H1 (cell line): ENCODE results near the gene MPV17L2. TPM values are rescaled to one million over a fixed set of nuclear protein-coding genes. Genes with fewer than 3 reads are reported as not detected.

ENCODE experiments used
- CTCF ChIA-PET: fragments of 300-600 bp; sonication (Branson Sonifier 250); formaldehyde crosslinking; loops from one replicate; lab custom pipeline; 2021; ENCODE audit not compliant: partially characterized antibody; lab: Charles Lee
- POLR2A ChIA-PET: fragments of 300-600 bp; sonication (Branson Sonifier 250); formaldehyde crosslinking; loops from one replicate; lab custom pipeline; 2021; ENCODE audit warnings: inconsistent platforms; ENCODE audit not compliant: partially characterized antibody; lab: Charles Lee
- DNase-seq, 2 experiments: peaks; one replicate each; pipeline versions ENCODE4 v3.0.0 to v3.0.0-alpha.2; 2010 to 2022; ENCODE audit warnings: low spot score in 2 of 2, low read depth in 1 of 2, mixed read lengths in 1 of 2
- FAIRE-seq: peaks from 2 replicates; lab custom pipeline; 2011; peaks lifted over from hg19 to GRCh38; lab: Jason Lieb, UNC
- H2AFZ ChIP-seq: 2 replicates; pipeline ENCODE4 v1.8.1; 2012; ENCODE audit warnings: low read length, inconsistent platforms
- H2AK5ac ChIP-seq: 2 replicates; pipeline ENCODE4 v1.6.1; 2013; ENCODE audit warnings: low read depth, low read length
- H2BK120ac ChIP-seq: replicated peaks from 2 replicates; pipeline ENCODE3; 2013; ENCODE audit warnings: low read depth, low read length, inconsistent platforms
- H2BK12ac ChIP-seq: 2 replicates; pipeline ENCODE4 v1.6.1; 2013; ENCODE audit warnings: low read depth, low read length
- H2BK15ac ChIP-seq: 2 replicates; pipeline ENCODE4 v1.6.1; 2013; ENCODE audit warnings: low read length
- H2BK20ac ChIP-seq: 2 replicates; pipeline ENCODE4 v1.6.1; 2013; ENCODE audit warnings: low read length
- H2BK5ac ChIP-seq: 2 replicates; pipeline ENCODE4 v1.6.1; 2013; ENCODE audit warnings: low read depth, low read length
- H3K14ac ChIP-seq: 2 replicates; pipeline ENCODE4 v1.6.1; 2013; ENCODE audit warnings: inconsistent platforms; ENCODE audit not compliant: insufficient read length
- H3K18ac ChIP-seq: 2 replicates; pipeline ENCODE4 v1.6.1; 2013; ENCODE audit warnings: low read length; ENCODE audit errors: extremely low read depth
- H3K23ac ChIP-seq: 2 replicates; pipeline ENCODE4 v1.6.1; 2013; ENCODE audit warnings: inconsistent platforms; ENCODE audit not compliant: insufficient read length
- H3K23me2 ChIP-seq: 2 replicates; pipeline ENCODE4 v1.6.1; 2013; ENCODE audit warnings: low read depth, low read length
- H3K27ac ChIP-seq: 2 replicates; pipeline ENCODE4 v1.6.1; 2011; ENCODE audit warnings: low read depth, low read length, inconsistent platforms
- H3K27me3 ChIP-seq, 4 experiments: replicated peaks in 1 of 4; 1 replicate in 1 of 4; 2 replicates in 3 of 4; pipeline versions ENCODE4 v1.6.1 to v1.8.1; 2011 to 2013; ENCODE audit warnings: low read length in 3 of 4, mild to moderate bottlenecking in 3 of 4, inconsistent platforms in 2 of 4, mixed read lengths in 2 of 4, moderate library complexity in 1 of 4; ENCODE audit not compliant: control insufficient read depth in 3 of 4, insufficient read depth in 3 of 4; ENCODE audit errors: extremely low read depth in 1 of 4
- H3K36me3 ChIP-seq, 4 experiments: 2 replicates each; pipeline versions ENCODE4 v1.6.1 to v1.8.1; 2011 to 2013; ENCODE audit warnings: mild to moderate bottlenecking in 4 of 4, low read length in 3 of 4, moderate library complexity in 2 of 4, control low read depth in 1 of 4, inconsistent platforms in 1 of 4; ENCODE audit not compliant: insufficient read depth in 4 of 4, control insufficient read depth in 2 of 4
- H3K4ac ChIP-seq: replicated peaks from 2 replicates; pipeline ENCODE3; 2013; ENCODE audit warnings: low read length, low read depth, mixed read lengths, inconsistent platforms; ENCODE audit not compliant: insufficient read length
- H3K4me1 ChIP-seq, 4 experiments: replicated peaks in 1 of 4; 1 replicate in 1 of 4; 2 replicates in 3 of 4; pipeline versions ENCODE4 v1.6.1 to v1.8.1; 2011 to 2013; ENCODE audit warnings: low read length in 3 of 4, inconsistent platforms in 2 of 4, mixed read lengths in 1 of 4; ENCODE audit not compliant: insufficient read depth in 4 of 4, control insufficient read depth in 3 of 4
- H3K4me2 ChIP-seq, 2 experiments: 2 replicates each; pipeline versions ENCODE4 v1.6.1 to v1.8.1; 2011 to 2013; ENCODE audit warnings: low read depth in 2 of 2, low read length in 2 of 2, control low read depth in 1 of 2, inconsistent platforms in 1 of 2, mild to moderate bottlenecking in 1 of 2; ENCODE audit not compliant: insufficient read depth in 1 of 2
- H3K4me3 ChIP-seq, 4 experiments: fragments of 200-600, 300-600 bp in 1 of 4; sonication (generic), shearing (Covaris generic), sonication (Bioruptor Twin) in 1 of 4; 2 replicates each; pipeline versions ENCODE4 v1.5.1 to v1.8.1; 2011 to 2016; ENCODE audit warnings: low read length in 4 of 4, low read depth in 3 of 4, control low read depth in 2 of 4, inconsistent platforms in 2 of 4, mild to moderate bottlenecking in 2 of 4, mixed read lengths in 1 of 4, moderate library complexity in 1 of 4; ENCODE audit not compliant: insufficient read depth in 2 of 4; ENCODE audit errors: extremely low read depth in 1 of 4
- H3K56ac ChIP-seq: replicated peaks from 2 replicates; pipeline ENCODE3; 2013; ENCODE audit warnings: low read depth, mild to moderate bottlenecking, mixed read lengths, low read length, inconsistent platforms; ENCODE audit not compliant: insufficient read length
- H3K79me1 ChIP-seq: 2 replicates; pipeline ENCODE4 v1.6.1; 2013; ENCODE audit warnings: low read depth, low read length, control low read depth
- H3K79me2 ChIP-seq, 2 experiments: 2 replicates each; pipeline versions ENCODE4 v1.6.1 to v1.8.1; 2012 to 2013; ENCODE audit warnings: low read length in 2 of 2, mild to moderate bottlenecking in 2 of 2, inconsistent platforms in 1 of 2; ENCODE audit not compliant: insufficient read depth in 2 of 2, control insufficient read depth in 1 of 2
- H3K9ac ChIP-seq, 4 experiments: replicated peaks in 1 of 4; 1 replicate in 1 of 4; 2 replicates in 3 of 4; pipeline versions ENCODE4 v1.6.1 to v1.8.1; 2011 to 2013; ENCODE audit warnings: low read depth in 3 of 4, low read length in 3 of 4, control low read depth in 2 of 4, mild to moderate bottlenecking in 2 of 4, moderate library complexity in 2 of 4, inconsistent platforms in 1 of 4; ENCODE audit errors: extremely low read depth in 1 of 4
- H3K9me3 ChIP-seq, 2 experiments: 2 replicates each; pipeline versions ENCODE4 v1.6.1 to v1.8.1; 2012 to 2013; ENCODE audit warnings: mild to moderate bottlenecking in 2 of 2, moderate library complexity in 2 of 2, control low read depth in 1 of 2, inconsistent platforms in 1 of 2, low read depth in 1 of 2, low read length in 1 of 2, mixed read lengths in 1 of 2; ENCODE audit not compliant: insufficient read depth in 2 of 2
- H4K20me1 ChIP-seq, 2 experiments: replicated peaks in 1 of 2; 2 replicates each; pipeline versions ENCODE3 to v1.8.1; 2011 to 2013; ENCODE audit warnings: inconsistent platforms in 2 of 2, low read length in 2 of 2, mild to moderate bottlenecking in 1 of 2; ENCODE audit not compliant: insufficient read depth in 2 of 2, control insufficient read depth in 1 of 2
- H4K5ac ChIP-seq: 2 replicates; pipeline ENCODE4 v1.6.1; 2013; ENCODE audit warnings: low read length, low read depth, mixed read lengths, inconsistent platforms; ENCODE audit not compliant: insufficient read length
- H4K8ac ChIP-seq: 2 replicates; pipeline ENCODE4 v1.8.0; 2013; ENCODE audit warnings: mild to moderate bottlenecking, moderate library complexity, low read length, inconsistent platforms; ENCODE audit not compliant: insufficient read depth; ENCODE audit errors: extremely low read depth
- H4K91ac ChIP-seq: replicated peaks from 2 replicates; pipeline ENCODE3; 2013; ENCODE audit warnings: low read length, mixed read lengths, inconsistent platforms; ENCODE audit not compliant: insufficient read length
- CEBPB ChIP-seq: IDR thresholded peaks from 2 replicates; pipeline ENCODE4 v1.6.1; 2012; ENCODE audit warnings: low read depth, low read length
- POU5F1 ChIP-seq: IDR thresholded peaks from 2 replicates; pipeline ENCODE4 v1.6.1; 2011; ENCODE audit warnings: low read depth, mild to moderate bottlenecking, low read length, moderate library complexity
- SP1 ChIP-seq: IDR thresholded peaks from 2 replicates; pipeline ENCODE4 v1.6.1; 2011; ENCODE audit warnings: low read depth, low read length
- TBP ChIP-seq: IDR thresholded peaks from 2 replicates; pipeline ENCODE4 v1.6.1; 2011; ENCODE audit warnings: low read depth, low read length, improper control_type of control experiment
- WGBS, 2 experiments: shearing (Covaris generic) in 1 of 2; methylation state at CpG; one replicate each; pipeline versions ENCODE4 v1.1.6 to v1.1.7; 2013 to 2015; ENCODE audit warnings: low lambda C conversion rate in 2 of 2, mixed read lengths in 2 of 2, inconsistent platforms in 1 of 2, low coverage in 1 of 2, missing lambda C conversion rate in 1 of 2; ENCODE audit not compliant: insufficient replicate concordance in 2 of 2, insufficient coverage in 1 of 2, insufficient read length in 1 of 2; ENCODE audit errors: extremely low coverage in 1 of 2, missing lambda C conversion rate in 1 of 2; 5-methylcytosine and 5-hydroxymethylcytosine counted together
- polyA plus RNA-seq, 7 experiments: library from polyadenylated mRNA; depleted of rRNA in 3 of 7; stranded (reverse) in 5 of 7; unstranded in 2 of 7; fragments of >200 nt in 5 of 7; fragments of 200-250 nt in 2 of 7; gene quantifications; 1 replicate in 5 of 7; 2 replicates in 1 of 7; 4 replicates in 1 of 7; pipeline versions ENCODE4 v1.2.1 to v1.2.3, GENCODE V29; 2011 to 2013; ENCODE audit warnings: missing spikeins in 2 of 7, mixed read lengths in 2 of 7
- total RNA-seq: library from RNA; stranded (reverse); fragmentation: NEBNext Ultra II Directional; extraction: Animal tissue kit (Norgen Biotek cat#: 25700); gene quantifications from 2 replicates; pipeline ENCODE4 v1.2.1, GENCODE V29; 2021

MPV17L2 gene
- total and polyA plus RNA-seq, 2 of the 8 experiments (the other 6 are each of a cell fraction or from before 2014, with no cell fraction given) = 24.2 to 82.6 TPM

DNA sequence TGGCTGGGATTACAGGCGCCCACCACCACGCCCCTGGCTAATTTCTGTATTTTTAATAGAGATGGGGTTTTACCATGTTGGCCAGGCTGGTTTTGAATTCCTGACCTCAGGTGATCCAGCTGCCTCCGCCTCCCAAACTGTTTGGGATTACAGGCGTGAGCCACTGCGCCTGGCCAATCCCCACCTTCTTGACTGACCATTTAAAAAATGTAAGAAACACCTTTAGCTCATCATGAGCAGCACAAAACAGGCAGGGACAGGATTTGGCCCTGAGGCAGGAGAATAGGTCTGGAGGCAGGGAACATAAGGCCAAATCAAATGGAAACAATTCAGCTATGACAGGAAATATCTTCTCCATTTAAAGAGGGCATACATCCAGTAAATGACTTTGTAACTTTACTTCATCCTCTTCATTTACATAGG lies 1.4 kb upstream of the MPV17L2 start:
- POLR2A ChIA-PET = interaction anchor here (0.6 to 5.8 kb wide), 9 partner anchors 9 to 196 kb away, joined by 3 to 38 read pairs (median 4); partner anchors contain the start of genes IFI30 and JUND
- no peak for FAIRE-seq
- TF ChIP-seq TBP (no peak), SP1 (no peak), POU5F1 (no peak), CEBPB (no peak)

More for the DNA sequence above, 1.4 kb upstream of the MPV17L2 start:
- Histone ChIP-seq H4K8ac (no peak overlapping the region), H3K79me1 (peaks cover 6% of the 10 kb centered on the region; the same call in 1 of the 2 replicates), H3K23ac (no peak overlapping the region), H3K9ac (peak overlapping the region in 1 of 4 experiments; percentile 21; a peak in 1 of 7 replicates), H2BK120ac (no peak overlapping the region), H3K4me2 (peak overlapping the region in 1 of 2 experiments; percentile 93; a peak in 1 of 4 replicates), H4K91ac (no peak overlapping the region), H3K23me2 (peaks cover 10% of the 10 kb centered on the region), H3K4ac (no peak overlapping the region), H3K56ac (no peak overlapping the region), H2BK20ac (no peak overlapping the region), H4K20me1 (peaks cover 3 to 18% of the 10 kb centered on the region in 2 experiments), H3K18ac (no peak overlapping the region), H2BK15ac (no peak overlapping the region), H2AFZ (no peak overlapping the region), H3K9me3 (no peaks in the 10 kb centered on the region), H2AK5ac (no peak overlapping the region), H3K27ac (no peak overlapping the region), H4K5ac (no peak overlapping the region), H2BK5ac (no peak overlapping the region), H3K27me3 (no peaks in the 10 kb centered on the region), H3K14ac (no peak overlapping the region), H2BK12ac (no peak overlapping the region), H3K4me1 (peaks cover 5 to 12% (median 8%) of the 10 kb centered on the region in 4 experiments), H3K36me3 (peaks cover 0 to 11% (median 6%) of the 10 kb centered on the region in 4 experiments; a peak in 5 of 8 replicates), H3K4me3 (no peak overlapping the region), H3K79me2 (peaks cover 0 to 4% of the 10 kb centered on the region in 2 experiments; a peak in 1 of 4 replicates)
- CTCF ChIA-PET = interaction anchor here (0.6 to 2.8 kb wide), 22 partner anchors 9 to 253 kb away, joined by 3 to 20 read pairs (median 4); partner anchors contain the start of genes IFI30, JUND and RAB3A
- 88% methylated on average over 5 of the region's 5 CpGs; no CpG with 5 or more reads in 1 of the 2 experiments for WGBS, 2 experiments
- DNase-seq = no peak
